ENCODE measurements around the gene PPARG. TPM values are rescaled to one million over a fixed set of nuclear protein-coding genes. Genes with fewer than 3 reads are reported as not detected.

PPARG gene
- total and polyA plus RNA-seq, 2 of the 8 experiments (the other 6 are each of a cell fraction or from before 2014, with no cell fraction given): 0.06 TPM; not detected in 1

- H2BK12ac ChIP-seq (ENCODE audit: low read depth, low read length): no peak overlapping the region
- no peaks in the 10 kb centered on the region for H3K23me2 ChIP-seq (ENCODE audit: low read depth, low read length)
- H4K5ac ChIP-seq (ENCODE audit: insufficient read length, low read depth, low read length): no peak overlapping the region
- no peaks in the 10 kb centered on the region for H4K20me1 ChIP-seq (replicated peaks in 1 of 2; ENCODE audit: control insufficient read depth in 1 of 2, insufficient read depth in 2 of 2, low read length in 2 of 2)
- H2BK120ac ChIP-seq (replicated peaks; ENCODE audit: low read depth, low read length): no peak overlapping the region
- H3K4ac ChIP-seq (replicated peaks; ENCODE audit: insufficient read length, low read depth, low read length): no peak overlapping the region
- H3K4me3 ChIP-seq (ENCODE audit: extremely low read depth in 1 of 4, insufficient read depth in 2 of 4, low read depth in 3 of 4, low read length in 4 of 4): no peak overlapping the region
- H3K79me2 ChIP-seq (ENCODE audit: control insufficient read depth in 1 of 2, insufficient read depth in 2 of 2, low read length in 2 of 2): no peaks in the 10 kb centered on the region
- H4K91ac ChIP-seq (replicated peaks; ENCODE audit: insufficient read length, low read length): no peak overlapping the region
- no peak overlapping the region for H3K27ac ChIP-seq (ENCODE audit: low read depth, low read length)
- no peaks in the 10 kb centered on the region for H3K79me1 ChIP-seq (ENCODE audit: low read depth, low read length)
- H3K56ac ChIP-seq (replicated peaks; ENCODE audit: insufficient read length, low read depth, low read length): no peak overlapping the region
- no peaks in the 10 kb centered on the region for H3K36me3 ChIP-seq (ENCODE audit: control insufficient read depth in 2 of 4, insufficient read depth in 4 of 4, low read length in 3 of 4)
- H2AFZ ChIP-seq (ENCODE audit: low read length): no peak overlapping the region; the same call in 1 of the 2 replicates
- 0 out of 2 replicates have a peak overlapping the region, but pooled peaks have one; percentile 44 for H2AK5ac ChIP-seq (ENCODE audit: low read depth, low read length)
- no peak overlapping the region for H3K18ac ChIP-seq (ENCODE audit: extremely low read depth, low read length)
- no peak for DNase-seq (ENCODE audit: low read depth in 1 of 2, low spot score in 2 of 2)
- no peaks in the 10 kb centered on the region for H3K27me3 ChIP-seq (replicated peaks in 1 of 4; ENCODE audit: control insufficient read depth in 3 of 4, extremely low read depth in 1 of 4, insufficient read depth in 3 of 4, low read length in 3 of 4)
- no peak overlapping the region for H3K23ac ChIP-seq (ENCODE audit: insufficient read length)
- no peak overlapping the region for H3K4me2 ChIP-seq (ENCODE audit: insufficient read depth in 1 of 2, low read depth in 2 of 2, low read length in 2 of 2)
- 88% methylated on average over 1 of the region's 1 CpG; no CpG with 5 or more reads in 1 of the 2 experiments for WGBS, 2 experiments (ENCODE audit: extremely low coverage in 1 of 2, insufficient coverage in 1 of 2, insufficient read length in 1 of 2, insufficient replicate concordance in 2 of 2, low coverage in 1 of 2, low lambda C conversion rate in 2 of 2, missing lambda C conversion rate in 1 of 2)
- ChIA-PET CTCF (ENCODE audit: partially characterized antibody) (interaction anchor here (1.0 to 1.8 kb wide), 4 partner anchors 9 to 280 kb away, joined by 3 to 9 read pairs (median 4); partner anchors contain the start of gene TSEN2), POLR2A (ENCODE audit: partially characterized antibody) (interaction anchor here (1.2 kb wide), 1 partner anchor 21 kb away, joined by 4 read pairs; the partner anchor contains the start of gene TSEN2)
- H3K9me3 ChIP-seq (ENCODE audit: insufficient read depth in 2 of 2, low read depth in 1 of 2, low read length in 1 of 2): no peaks in the 10 kb centered on the region
- H3K9ac ChIP-seq (replicated peaks in 1 of 4; ENCODE audit: extremely low read depth in 1 of 4, low read depth in 3 of 4, low read length in 3 of 4): no peak overlapping the region
- FAIRE-seq: no peak
- H3K14ac ChIP-seq (ENCODE audit: insufficient read length): no peak overlapping the region
- H4K8ac ChIP-seq (ENCODE audit: extremely low read depth, insufficient read depth, low read length): no peak overlapping the region
- peaks cover 0 to 2% (median 0%) of the 10 kb centered on the region in 4 experiments; a peak in 1 of 7 replicates for H3K4me1 ChIP-seq (replicated peaks in 1 of 4; ENCODE audit: control insufficient read depth in 3 of 4, insufficient read depth in 4 of 4, low read length in 3 of 4)
- H2BK5ac ChIP-seq (ENCODE audit: low read depth, low read length): no peak overlapping the region
- no peak overlapping the region for H2BK15ac ChIP-seq (ENCODE audit: low read length)
- H2BK20ac ChIP-seq (ENCODE audit: low read length): no peak overlapping the region
- TF ChIP-seq EZH2 (IDR thresholded peaks at IDR 0.05; ENCODE audit: low read depth, low read length, severe bottlenecking) (no peak), MAFK (IDR thresholded peaks at IDR 0.05; ENCODE audit: low read depth, low read length) (no peak), HDAC2 (IDR thresholded peaks at IDR 0.05; ENCODE audit: borderline replicate concordance in 1 of 2, low read depth in 2 of 2, low read length in 2 of 2) (no peak), ATF3 (IDR thresholded peaks at IDR 0.05; ENCODE audit: insufficient read depth, low read depth, low read length) (no peak), CHD1 (IDR thresholded peaks at IDR 0.05; ENCODE audit: low read depth, low read length) (no peak), FOSL1 (IDR thresholded peaks at IDR 0.05; ENCODE audit: insufficient read depth, low read depth, low read length) (no peak), POLR2AphosphoS5 (IDR thresholded peaks at IDR 0.05; ENCODE audit: low read depth, low read length) (no peak), USF2 (IDR thresholded peaks at IDR 0.05; ENCODE audit: low read length) (no peak), RXRA (IDR thresholded peaks at IDR 0.05; ENCODE audit: insufficient read depth, low read depth, low read length) (no peak), GTF2F1 (IDR thresholded peaks at IDR 0.05; ENCODE audit: borderline replicate concordance, low read depth, low read length) (no peak), SIRT6 (IDR thresholded peaks at IDR 0.05; ENCODE audit: low read length) (no peak)
- TF ChIP-seq, protein P1, sequence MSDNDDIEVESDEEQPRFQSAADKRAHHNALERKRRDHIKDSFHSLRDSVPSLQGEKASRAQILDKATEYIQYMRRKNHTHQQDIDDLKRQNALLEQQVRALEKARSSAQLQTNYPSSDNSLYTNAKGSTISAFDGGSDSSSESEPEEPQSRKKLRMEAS (IDR thresholded peaks at IDR 0.05): no peak
These were observed 174.8 kb downstream of the PPARG start for GRCh38 chr3:12463686-12464085.
